Tibial nerve (tissue), 4 donors: ENCODE measurements around the gene NOP53. TPM values are rescaled to one million over a fixed set of nuclear protein-coding genes. Genes with fewer than 3 reads are reported as not detected.
A peak's percentile ranks its signal among the peaks of the same experiment; 100 is the strongest.
"Not testable (repeated sequence)": the region's sequence is repeated elsewhere in the genome, so short reads cannot be mapped to it uniquely, and the experiment has no call there.

Experiments
- DNase-seq, 2 donors: peaks; one replicate each; pipeline ENCODE4 v3.0.0-alpha.2; 2019; ENCODE audit warnings: low spot score in 2 of 2
- H3K27ac ChIP-seq, 4 donors: fragments of 200-600 bp; sonication (generic) in 3 of 4; one replicate each; pipeline ENCODE4 v1.5.1; 2017 to 2019; ENCODE audit warnings: mild to moderate bottlenecking in 1 of 4
- H3K27me3 ChIP-seq, 2 donors: fragments of 200-600 bp; sonication (generic) in 1 of 2; one replicate each; pipeline versions ENCODE4 v1.5.1 to v1.6.0; 2017 to 2019
- H3K36me3 ChIP-seq, 3 donors: fragments of 200-600 bp; sonication (generic); one replicate each; pipeline ENCODE4 v1.5.1; 2018 to 2019
- H3K4me1 ChIP-seq, 4 donors: fragments of 200-600 bp; sonication (generic) in 3 of 4; one replicate each; pipeline ENCODE4 v1.5.1; 2017 to 2019
- H3K4me3 ChIP-seq, 4 donors: fragments of 200-600 bp; sonication (generic) in 3 of 4; one replicate each; pipeline ENCODE4 v1.5.1; 2017 to 2019; ENCODE audit warnings: mild to moderate bottlenecking in 1 of 4, moderate library complexity in 1 of 4
- H3K9me3 ChIP-seq, 4 donors: fragments of 200-600 bp; sonication (generic) in 3 of 4; one replicate each; pipeline ENCODE4 v1.5.1; 2017 to 2019
- EP300 ChIP-seq, 2 donors: sonication (generic); formaldehyde crosslinking; IDR thresholded peaks; one replicate each; pipeline ENCODE4 v1.6.1; 2017; ENCODE audit warnings: antibody characterized with exemption in 2 of 2, mild to moderate bottlenecking in 1 of 2
- POLR2A ChIP-seq, 2 donors: fragments of 450-650 bp; IDR thresholded peaks; one replicate each; pipeline ENCODE4 v1.6.1; 2017; ENCODE audit warnings: antibody characterized with exemption in 2 of 2, mild to moderate bottlenecking in 2 of 2, moderate library complexity in 2 of 2
- WGBS, 2 donors: methylation state at CpG; one replicate each; pipeline ENCODE4 v1.1.5; 2018; 5-methylcytosine and 5-hydroxymethylcytosine counted together
- total RNA-seq, 4 donors: library from RNA; depleted of rRNA; stranded (reverse); fragments of >200 nt; gene quantifications; one replicate each; pipeline ENCODE4 v1.1.0, GENCODE V29; 2016
- TF ChIP-seq, protein P1 (sequence below), 5 experiments: fragments of 200-600 bp in 3 of 5; fragments of 450-650 bp in 2 of 5; sonication (generic) in 3 of 5; IDR thresholded peaks; one replicate each; pipeline ENCODE4 v1.5.1; 2016 to 2019; ENCODE audit warnings: antibody characterized with exemption in 5 of 5, mild to moderate bottlenecking in 3 of 5, moderate library complexity in 2 of 5

The NOP53 gene
- total RNA-seq, 4 donors from 2014 or later = 320 to 532 (median 408) TPM

DNA sequence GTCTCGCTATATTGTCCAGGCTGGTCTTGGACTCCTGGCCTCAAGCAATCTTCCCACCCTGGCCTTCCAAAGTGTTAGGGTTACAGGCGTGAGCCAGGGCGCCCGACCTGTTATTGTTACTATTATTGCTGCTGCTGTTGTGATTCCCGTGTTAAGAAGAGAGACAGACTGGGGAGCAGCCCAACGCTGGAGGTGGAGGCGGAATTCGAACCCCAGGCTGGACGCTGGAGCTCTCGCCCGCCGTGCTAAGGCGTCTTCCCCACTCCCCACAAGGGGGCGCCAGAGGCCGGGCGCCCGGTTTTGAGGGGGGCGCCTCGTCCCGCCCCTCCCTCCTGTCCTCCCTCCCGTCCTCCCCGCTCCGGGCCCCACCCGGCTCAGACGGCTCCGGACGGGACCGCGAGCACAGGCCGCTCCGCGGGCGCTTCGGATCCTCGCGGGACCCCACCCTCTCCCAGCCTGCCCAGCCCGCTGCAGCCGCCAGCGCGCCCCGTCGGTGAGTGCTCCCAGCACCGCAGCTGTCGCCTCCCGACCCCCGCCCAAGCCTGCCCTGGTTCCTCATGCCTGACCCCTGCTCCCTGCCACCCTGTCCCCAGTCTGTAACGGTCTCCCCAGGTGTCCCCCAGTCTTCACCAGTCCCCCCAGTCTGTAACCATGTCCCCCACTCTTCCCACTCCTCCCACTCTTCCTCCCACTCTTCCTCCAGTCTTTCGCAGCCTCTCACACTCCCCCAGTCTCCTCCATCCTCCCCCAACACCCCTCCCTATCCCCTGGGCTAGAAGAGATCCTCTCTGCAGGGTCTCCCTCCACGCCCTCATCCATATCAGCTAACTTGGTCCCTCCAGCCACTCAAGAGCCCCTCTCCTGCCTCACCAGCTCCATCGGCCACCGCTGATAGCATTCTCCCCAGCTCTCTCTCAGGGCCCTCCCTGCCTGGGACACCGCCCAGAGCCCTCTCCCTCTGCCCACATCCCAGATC lies 32.0 kb upstream of the NOP53 start, which contains the start of gene EHD2:
EHD2 (plus strand) TSS at position 377 of the 976 bp plus-strand sequence. CDS start 3,191 bp downstream, outside the sequence.
- Histone ChIP-seq H3K4me3 (peak within 1 kb of the TSS; percentile 54 to 86 (median 72)), H3K27ac (peak within 1 kb of the TSS; percentile 77 to 97 (median 90)), H3K9me3 (no peaks in the 10 kb centered on the region), H3K27me3 (no peaks in the 10 kb centered on the region), H3K36me3 (peaks cover 0 to 29% (median 3%) of the 10 kb centered on the region in 3 donors), H3K4me1 (peaks cover 0 to 46% (median 12%) of the 10 kb centered on the region in 4 donors)
- peak; percentile 54 to 58 for DNase-seq
- TF ChIP-seq EP300 (IDR thresholded peaks at IDR 0.05) (peak; percentile 72 to 95), POLR2A (IDR thresholded peaks at IDR 0.05) (peak; percentile 53 to 85)
- TF ChIP-seq, protein P1, sequence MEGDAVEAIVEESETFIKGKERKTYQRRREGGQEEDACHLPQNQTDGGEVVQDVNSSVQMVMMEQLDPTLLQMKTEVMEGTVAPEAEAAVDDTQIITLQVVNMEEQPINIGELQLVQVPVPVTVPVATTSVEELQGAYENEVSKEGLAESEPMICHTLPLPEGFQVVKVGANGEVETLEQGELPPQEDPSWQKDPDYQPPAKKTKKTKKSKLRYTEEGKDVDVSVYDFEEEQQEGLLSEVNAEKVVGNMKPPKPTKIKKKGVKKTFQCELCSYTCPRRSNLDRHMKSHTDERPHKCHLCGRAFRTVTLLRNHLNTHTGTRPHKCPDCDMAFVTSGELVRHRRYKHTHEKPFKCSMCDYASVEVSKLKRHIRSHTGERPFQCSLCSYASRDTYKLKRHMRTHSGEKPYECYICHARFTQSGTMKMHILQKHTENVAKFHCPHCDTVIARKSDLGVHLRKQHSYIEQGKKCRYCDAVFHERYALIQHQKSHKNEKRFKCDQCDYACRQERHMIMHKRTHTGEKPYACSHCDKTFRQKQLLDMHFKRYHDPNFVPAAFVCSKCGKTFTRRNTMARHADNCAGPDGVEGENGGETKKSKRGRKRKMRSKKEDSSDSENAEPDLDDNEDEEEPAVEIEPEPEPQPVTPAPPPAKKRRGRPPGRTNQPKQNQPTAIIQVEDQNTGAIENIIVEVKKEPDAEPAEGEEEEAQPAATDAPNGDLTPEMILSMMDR (IDR thresholded peaks at IDR 0.05) = peak; percentile 90 to 100 (median 98)
- WGBS, 2 donors = 3 to 5% methylated on average over 42 to 46 of the region's 52 CpGs

DNA sequence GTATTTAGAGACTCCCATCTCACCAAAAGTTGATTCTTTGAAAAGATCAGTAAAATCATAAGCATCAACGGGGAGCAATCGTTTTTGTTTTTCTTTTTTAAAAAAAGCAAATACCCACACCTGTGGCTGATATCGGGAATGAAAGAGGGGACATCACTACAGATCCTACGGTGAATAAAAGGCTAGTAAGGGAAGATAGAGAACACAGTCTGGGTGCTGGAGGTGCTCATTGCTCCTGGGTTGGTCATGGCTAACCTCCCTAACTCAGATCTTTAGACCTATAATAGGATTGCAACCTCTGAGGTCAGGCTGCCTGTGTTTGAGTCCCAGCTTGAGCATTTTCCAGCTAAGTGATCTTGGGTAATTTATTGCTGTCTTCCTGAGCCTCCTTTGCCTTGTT lies 31.0 kb upstream of the NOP53 start:
- TF ChIP-seq, protein P1 (IDR thresholded peaks at IDR 0.05) = no peak
- no peak for TF ChIP-seq POLR2A (IDR thresholded peaks at IDR 0.05)
- no peak for TF ChIP-seq EP300 (IDR thresholded peaks at IDR 0.05)
- H3K9me3 ChIP-seq = no peaks in the 10 kb centered on the region
- peak overlapping the region; percentile 0 to 86 (median 72) for H3K4me3 ChIP-seq
- 68 to 72% methylated on average over 4 of the region's 4 CpGs for WGBS, 2 donors
- peaks cover 0 to 29% (median 3%) of the 10 kb centered on the region in 3 donors for H3K36me3 ChIP-seq
- no peak for DNase-seq
- H3K4me1 ChIP-seq = peaks cover 0 to 56% (median 20%) of the 10 kb centered on the region in 4 donors
- peak overlapping the region in 3 of 4 donors; percentile 77 to 97 (median 94) for H3K27ac ChIP-seq
- H3K27me3 ChIP-seq = no peaks in the 10 kb centered on the region

DNA sequence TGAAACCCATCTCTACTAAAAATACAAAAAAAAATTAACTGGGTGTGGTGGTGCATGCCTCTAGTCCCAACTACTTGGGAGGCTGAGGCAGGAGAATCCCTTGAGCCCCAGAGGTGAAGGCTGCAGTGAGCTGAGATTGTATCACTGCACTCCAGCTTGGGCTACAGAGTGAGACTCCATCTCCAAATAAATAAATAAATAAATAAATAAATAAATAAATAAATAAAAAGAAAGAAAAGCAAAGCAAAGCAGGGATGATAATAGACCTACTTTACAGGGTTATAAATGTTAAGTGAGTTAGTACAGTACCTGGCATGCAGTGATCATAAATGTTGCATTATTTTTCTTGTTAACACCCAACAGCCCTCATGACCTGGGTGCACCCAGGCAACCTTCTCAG lies 30.5 kb upstream of the NOP53 start:
- H3K9me3 ChIP-seq, DNase-seq, H3K27me3 ChIP-seq: not testable (repeated sequence)
- H3K4me3 ChIP-seq = peak overlapping the region in 3 of 4 donors; percentile 0 to 86 (median 82)
- peaks cover 0 to 62% (median 25%) of the 10 kb centered on the region in 4 donors for H3K4me1 ChIP-seq
- peak overlapping the region in 2 of 4 donors; percentile 94 to 97 for H3K27ac ChIP-seq
- H3K36me3 ChIP-seq = peaks cover 0 to 29% (median 3%) of the 10 kb centered on the region in 3 donors

DNA sequence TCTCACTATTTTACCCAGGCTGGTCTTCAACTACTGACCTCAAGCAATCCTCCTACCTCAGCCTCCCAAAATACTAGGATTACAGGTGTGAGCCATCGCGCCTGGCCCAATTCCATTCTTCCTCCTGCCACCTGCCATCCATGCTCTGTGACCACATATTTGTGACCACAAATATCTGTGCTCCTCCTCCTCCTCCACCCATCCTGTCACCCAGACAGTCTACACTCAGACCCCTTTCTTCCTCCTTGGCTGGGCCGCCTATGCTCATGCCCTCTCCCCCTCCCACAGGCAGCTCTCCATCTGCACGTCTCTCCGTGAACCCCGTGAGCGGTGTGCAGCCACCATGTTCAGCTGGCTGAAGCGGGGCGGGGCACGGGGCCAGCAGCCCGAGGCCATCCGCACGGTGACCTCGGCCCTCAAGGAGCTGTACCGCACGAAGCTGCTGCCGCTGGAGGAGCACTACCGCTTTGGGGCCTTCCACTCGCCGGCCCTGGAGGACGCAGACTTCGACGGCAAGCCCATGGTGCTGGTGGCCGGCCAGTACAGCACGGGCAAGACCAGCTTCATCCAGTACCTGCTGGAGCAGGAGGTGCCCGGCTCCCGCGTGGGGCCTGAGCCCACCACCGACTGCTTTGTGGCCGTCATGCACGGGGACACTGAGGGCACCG lies 28.9 kb upstream of the NOP53 start:
- H3K9me3 ChIP-seq = no peaks in the 10 kb centered on the region
- no peaks in the 10 kb centered on the region for H3K27me3 ChIP-seq
- TF ChIP-seq, protein P1 (IDR thresholded peaks at IDR 0.05) = no peak
- TF ChIP-seq EP300 (IDR thresholded peaks at IDR 0.05) = no peak
- peak overlapping the region in 1 of 4 donors; percentile 16 for H3K4me3 ChIP-seq
- no peak for DNase-seq
- H3K27ac ChIP-seq = peak overlapping the region in 2 of 4 donors; percentile 89 to 96
- H3K36me3 ChIP-seq = peaks cover 0 to 32% (median 3%) of the 10 kb centered on the region in 3 donors
- 69 to 73% methylated on average over 32 of the region's 32 CpGs for WGBS, 2 donors
- peaks cover 0 to 77% (median 28%) of the 10 kb centered on the region in 4 donors for H3K4me1 ChIP-seq

DNA sequence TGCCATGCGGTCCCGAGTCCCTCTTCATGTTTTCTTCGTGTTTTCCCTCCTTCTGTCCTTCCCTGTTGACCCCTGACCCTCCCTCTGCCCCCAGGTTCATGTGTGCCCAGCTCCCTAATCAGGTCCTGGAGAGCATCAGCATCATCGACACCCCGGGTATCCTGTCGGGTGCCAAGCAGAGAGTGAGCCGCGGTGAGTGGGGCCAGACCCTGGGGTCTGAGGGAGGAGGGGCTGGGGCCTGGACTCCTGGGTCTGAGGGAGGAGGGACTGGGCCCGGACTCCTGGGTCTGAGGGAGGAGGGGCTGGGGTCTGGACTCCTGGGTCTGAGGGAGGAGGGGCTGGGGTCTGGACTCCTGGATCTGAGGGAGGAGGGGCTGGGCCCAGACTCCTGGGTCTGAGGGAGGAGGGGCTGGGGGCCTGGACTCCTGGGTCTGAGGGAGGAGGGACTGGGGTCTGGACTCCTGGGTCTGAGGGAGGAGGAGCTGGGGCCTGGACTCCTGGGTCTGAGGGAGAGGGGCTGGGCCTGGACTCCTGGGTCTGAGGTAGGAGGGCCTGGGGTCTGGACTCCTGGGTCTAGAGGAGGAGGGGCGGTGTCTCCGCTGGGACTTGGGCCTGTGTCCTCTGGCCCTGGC lies 26.8 kb upstream of the NOP53 start:
- not testable (repeated sequence) for H3K9me3 ChIP-seq, H3K27me3 ChIP-seq, DNase-seq
- Histone ChIP-seq H3K36me3 (peaks cover 0 to 45% (median 3%) of the 10 kb centered on the region in 3 donors), H3K27ac (peak overlapping the region; percentile 73 to 96 (median 90)), H3K4me3 (peak overlapping the region in 2 of 4 donors; percentile 4 to 41), H3K4me1 (peaks cover 0 to 94% (median 34%) of the 10 kb centered on the region in 4 donors)
- WGBS, 2 donors = 39 to 41% methylated on average over 9 of the region's 11 CpGs
